GM19328 (cell line): ENCODE results near the gene IL17REL.

Source experiments
- ATAC-seq: cut with Tn5 transposase; IDR thresholded peaks from one replicate; pipeline ENCODE4 v1.9.1; 2021; ENCODE audit warnings: mild to moderate bottlenecking, moderate library complexity; ENCODE audit not compliant: unreplicated experiment

IL17REL gene

GRCh38 chr22:50027639-50028537 is 15.3 kb upstream of the IL17REL start:
- no peak for ATAC-seq

DNA sequence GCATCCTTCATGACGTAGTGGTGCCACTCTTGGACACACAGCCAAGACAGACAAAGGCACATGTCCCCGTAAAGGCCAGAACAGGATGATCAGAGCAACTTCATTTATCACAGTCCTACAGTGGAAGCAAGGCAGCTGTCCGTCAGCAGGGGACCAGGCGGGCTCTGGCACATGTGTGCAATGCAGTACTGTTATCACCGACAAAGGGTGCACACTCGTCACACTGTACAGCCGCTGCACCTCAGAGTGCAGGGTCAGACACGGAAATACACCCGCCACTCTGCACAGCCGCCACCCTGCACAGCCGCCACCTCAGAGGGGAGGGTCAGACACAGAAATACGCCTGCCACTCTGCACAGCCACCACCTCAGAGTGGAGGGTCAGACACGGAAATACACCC is 13.4 kb upstream of the IL17REL start:
- no peak for ATAC-seq

DNA sequence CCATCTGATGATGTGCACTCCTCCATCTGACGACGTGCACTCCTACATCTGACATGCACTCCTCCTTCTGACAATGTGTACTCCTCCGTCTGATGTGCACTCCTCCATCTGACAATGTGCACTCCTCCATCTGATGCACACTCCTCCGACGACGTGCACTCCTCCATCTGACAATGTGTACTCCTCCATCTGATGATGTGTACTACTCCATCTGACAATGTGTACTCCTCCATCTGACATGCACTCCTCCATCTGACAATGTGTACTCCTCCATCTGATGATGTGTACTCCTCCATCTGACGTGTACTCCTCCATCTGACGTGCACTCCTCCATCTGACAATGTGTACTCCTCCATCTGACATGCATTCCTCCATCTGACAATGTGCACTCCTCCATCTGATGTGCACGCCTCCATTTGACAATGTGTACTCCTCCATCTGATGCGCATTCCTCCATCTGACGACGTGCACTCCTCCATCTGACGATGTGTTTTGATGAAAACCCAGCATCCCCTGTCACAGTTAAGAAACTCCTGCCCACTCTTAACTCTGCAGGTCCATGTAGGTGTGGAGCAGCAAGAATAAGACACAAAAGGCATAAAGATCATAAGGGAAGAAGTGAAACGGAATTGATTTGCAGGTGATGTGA is 9.7 kb upstream of the IL17REL start:
- no peak for ATAC-seq

DNA sequence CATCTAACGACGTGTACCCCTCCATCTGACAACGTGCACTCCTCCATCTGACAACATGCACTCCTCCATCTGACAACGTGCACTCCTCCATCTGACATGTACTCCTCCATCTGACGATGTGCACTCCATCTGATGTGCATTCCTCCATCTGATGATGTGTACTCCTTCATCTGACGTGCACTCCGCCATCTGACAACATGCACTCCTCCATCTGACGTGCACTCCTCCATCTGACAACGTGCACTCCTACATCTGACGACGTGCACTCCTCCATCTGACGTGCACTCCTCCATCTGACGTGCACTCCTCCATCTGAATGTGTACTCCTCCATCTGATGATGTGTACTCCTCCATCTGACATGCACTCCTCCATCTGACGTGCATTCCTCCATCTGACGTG is 8.0 kb upstream of the IL17REL start:
- ATAC-seq = no peak

DNA sequence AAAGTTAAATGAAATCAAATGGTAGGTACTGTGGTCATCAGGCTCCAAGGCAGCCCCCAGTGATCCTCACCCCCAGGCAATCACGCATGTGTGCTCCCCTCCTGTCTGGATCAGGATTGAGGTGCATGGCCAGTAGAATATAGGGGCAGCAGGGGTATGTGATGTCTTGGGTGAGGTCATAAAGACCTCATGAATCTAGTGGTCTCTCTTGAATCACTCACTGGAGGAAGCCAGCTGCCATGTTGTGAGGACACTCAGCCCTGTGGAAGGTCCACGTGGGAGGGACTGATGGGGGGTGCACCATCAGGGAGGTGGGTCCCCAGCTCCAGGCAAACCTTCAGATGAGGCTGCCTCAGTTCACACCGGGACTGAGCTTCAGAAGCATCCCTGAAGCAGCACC is 6.8 kb upstream of the IL17REL start:
- ATAC-seq = no peak

DNA sequence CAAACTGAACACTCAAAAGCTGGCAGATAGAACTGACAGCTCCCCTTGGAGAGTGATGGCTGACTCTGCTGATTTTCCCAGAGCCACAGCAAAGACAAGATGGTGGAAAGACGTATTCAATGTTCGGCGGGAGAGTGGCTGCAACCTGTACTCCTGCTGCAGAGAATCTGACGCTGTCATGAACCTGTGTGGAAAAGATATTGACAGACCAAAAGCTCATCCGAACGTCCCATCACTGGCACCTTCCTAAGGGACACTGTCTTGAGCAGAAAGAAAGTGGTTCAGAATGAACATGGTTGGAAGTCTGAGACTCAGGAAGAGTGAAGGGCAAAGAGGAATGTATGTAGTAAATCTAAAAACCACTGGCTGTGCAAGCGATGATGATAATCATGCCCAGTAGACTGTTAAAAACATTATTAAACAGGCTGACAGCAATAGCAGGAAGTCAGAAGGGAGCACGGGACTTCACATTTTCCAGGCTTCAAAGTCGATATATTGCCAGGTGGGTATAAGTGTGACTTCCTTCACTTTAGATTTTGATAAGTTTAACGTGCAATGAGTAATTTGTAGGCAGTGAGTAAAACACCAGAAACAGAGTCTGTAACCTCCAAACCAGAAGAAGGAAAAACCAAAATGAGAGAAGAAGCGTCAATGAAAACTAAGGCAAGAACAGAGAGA is 6.2 kb upstream of the IL17REL start:
- no peak for ATAC-seq

DNA sequence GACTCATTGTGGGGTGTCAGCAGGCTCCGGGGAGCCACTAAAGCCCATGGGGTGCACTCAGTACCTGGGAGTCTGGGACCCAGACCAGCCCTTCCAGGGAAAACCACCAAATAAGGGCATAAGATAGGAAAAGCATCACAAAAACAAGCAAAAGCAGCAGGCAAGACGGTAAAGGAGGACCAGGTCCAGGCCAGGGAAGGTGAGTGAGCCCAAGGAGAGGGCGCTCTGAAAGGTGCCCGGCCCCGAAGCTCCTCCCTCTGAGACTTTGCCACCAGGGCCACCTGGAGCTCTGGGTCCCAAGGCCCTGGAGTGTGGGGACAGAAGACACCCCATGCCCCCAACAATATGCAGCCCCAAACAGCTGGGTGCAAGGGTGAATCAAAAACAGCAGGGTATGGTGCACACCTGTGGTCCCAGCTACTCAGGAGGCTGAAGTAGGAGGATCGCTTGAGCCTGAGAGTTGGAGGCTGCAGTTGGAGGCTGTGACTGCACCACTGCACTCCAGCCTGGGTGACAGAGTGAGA is 5.2 kb upstream of the IL17REL start:
- no peak for ATAC-seq

DNA sequence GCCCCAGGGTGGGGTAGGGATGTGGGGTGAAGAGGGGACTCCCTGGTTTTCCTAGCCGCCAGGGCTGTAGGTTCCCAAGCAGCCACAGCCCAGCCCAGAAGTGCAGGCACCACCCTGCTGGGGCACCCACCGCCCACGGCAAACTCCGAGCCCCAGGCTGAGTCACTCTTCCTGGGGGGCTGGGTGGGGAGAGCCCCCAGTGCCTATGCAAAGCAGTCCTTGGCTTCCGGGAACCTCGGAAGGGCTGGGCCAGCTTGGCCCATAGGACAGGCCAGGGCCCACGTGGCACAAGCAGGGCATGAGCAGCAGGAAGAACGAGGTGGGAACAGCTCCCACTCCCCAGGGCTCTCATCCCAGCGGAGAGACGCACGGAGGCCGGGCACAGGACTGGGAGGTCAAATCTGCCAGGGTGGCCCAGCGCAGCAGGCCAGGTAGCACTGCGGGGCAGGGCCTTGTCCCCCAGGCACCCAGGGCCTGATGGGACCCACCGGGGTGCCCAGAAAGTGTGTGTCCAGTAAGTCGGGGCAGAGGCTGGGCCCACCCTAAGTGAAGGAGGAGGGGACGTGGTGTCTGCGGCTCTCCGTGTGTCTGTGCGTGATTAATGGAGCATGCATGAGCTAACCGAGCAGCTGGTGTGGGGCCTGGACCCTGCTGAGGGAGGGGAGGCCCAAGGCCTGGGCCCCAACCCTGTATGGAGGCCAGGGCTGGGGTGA is 4.6 kb upstream of the IL17REL start:
- ATAC-seq = no peak

- ATAC-seq = no peak
Observed at GRCh38 chr22:50016308-50016987, 3.9 kb upstream of the IL17REL start.

DNA sequence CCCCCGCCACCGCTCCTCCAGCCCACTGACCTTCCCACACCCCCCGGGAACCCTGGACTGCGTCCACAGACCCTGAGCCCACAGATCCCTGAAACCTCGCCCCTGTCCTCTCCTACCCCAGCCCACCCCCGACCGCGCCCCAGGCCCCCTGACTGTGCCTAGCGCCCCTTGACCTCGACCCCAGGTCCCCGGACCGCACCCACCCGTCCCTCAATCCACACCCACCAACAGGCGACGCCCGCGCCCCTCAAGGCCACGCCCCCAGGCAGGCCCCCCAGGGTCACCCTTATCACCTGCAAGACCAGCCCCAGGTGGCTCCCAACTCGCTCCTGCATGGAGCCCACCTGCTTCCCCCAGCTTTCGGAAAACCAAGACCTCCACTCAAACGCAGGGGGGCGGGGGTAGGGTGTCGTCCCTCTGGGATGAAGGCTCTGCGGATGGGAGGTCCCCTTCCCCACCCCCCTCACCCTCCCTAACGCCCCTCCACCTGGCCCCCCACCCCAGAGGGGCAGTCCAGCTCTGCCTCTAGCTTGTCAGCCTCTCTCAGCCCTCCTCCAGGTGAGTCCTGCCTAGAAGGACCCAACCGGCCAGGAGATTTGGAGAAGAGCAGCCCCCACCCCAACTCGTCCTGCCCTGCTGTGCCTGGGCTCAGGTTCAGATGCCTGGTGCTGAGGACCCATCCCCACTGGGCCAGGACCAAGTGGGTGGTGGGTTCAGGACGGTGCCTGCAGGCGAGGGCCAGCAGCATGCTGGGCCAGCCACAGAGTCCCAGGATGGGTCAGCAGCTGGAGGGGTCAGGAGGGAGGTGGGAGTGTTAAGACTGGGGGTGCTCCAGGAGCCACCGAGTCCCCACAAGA is 3.1 kb upstream of the IL17REL start:
- no peak for ATAC-seq

GRCh38 chr22:50014655-50015401 is 2.3 kb upstream of the IL17REL start:
- no peak for ATAC-seq

DNA sequence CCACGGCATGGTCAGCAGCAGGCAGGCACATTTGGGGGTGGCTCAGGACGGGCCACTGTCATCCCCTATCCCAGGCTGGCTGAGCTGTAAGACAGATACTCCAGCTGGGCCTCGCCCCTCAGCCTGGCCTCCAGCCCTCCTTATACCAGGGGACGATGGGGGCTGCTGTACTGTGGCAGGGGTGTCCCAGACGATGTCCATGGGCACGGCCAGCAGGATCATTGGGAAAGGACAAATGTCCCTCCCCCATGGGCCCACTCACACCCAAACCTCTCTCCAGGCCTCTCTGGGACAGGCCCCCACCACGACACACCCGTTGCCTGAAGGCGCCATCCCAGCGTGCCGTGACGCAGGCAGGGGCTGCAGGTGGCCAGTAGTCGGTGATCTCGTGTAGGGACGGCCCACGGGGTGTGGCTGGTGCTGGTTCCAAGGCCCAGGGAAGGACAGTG is 1.5 kb upstream of the IL17REL start:
- ATAC-seq = no peak

DNA sequence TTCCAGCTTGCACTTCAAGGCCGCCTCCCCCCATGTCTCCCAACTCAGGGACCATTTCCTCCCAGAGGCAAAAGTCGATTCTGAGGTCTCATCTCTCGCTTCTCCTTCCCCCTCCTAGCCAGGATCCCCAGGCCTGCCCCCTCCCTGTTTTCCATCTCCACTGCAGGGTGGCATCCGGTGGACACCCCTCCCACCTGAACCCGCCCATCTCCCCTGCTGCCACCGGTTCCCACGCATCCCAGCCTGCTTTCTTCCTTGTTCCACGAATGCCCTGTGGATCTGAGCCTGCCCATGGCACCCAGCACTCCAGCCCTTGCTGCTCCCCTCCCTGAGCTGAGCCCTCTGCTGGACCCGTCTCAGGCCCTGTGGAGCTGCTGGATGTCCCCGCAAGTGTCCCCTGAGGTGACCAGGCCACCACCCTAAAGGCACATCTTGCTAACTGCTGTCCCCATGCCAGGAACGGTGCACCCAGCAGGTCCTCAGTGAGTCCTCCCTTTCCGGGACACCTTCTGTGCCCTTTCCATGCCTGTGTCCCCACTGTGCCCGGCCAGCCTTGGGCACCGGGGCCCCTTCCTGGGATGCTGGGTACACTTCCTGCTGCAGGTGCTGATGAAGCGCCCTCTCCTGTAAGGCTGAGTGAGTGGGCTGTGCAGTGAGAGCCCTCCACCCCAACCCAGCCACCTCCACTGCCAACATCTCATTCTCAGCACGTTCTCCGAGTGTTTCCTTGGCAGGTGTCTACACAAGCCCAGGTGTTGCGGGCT is 936 bp downstream of the IL17REL start:
- no peak for ATAC-seq

GRCh38 chr22:50010676-50011446 is 1.7 kb downstream of the IL17REL start:
- ATAC-seq = no peak

DNA sequence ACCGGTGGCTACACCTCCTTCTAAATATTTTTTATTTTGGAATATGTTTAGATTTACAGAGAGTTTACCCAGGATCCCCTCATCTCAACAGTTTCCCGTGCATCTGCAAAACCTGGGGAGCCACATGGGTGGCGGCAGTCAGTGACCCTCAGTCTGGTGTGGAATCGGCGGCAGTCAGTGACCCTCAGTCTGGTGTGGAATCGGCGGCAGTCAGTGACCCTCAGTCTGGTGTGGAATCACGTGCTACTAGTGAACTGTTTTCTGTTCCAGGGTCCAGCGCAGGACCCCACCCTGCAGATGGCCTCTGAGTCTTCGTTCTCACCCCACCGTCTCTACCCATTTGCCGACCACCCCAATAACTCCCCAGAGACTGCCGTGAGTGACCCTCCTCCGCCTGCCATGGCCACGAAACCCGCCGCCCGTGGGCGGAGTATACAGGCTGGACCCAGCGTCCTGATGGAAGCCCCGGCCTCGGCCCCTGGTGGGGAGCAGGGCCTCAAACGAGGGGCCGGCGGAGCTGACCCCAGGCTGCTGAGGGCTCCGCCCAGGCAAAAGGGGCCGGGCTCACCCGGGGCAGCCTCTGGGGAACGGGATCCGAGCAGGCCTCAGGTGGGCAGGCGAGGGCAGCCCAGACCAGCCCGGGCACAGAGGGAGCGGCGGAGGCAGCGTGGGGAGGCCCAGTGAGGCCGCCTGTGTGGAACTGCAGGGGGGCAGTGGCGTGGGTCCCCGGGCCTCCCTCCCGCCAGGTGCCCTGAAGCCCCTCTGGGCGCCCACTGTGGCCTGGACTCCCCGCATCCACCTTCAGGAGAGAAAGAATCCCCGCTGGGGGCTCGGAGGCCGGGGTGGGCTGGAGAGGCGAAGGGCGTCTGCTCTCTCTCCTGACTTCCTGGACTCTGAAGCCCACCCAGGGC is 2.5 kb downstream of the IL17REL start:
- ATAC-seq = no peak

GRCh38 chr22:50009251-50009650 is 3.3 kb downstream of the IL17REL start:
- no peak for ATAC-seq
